ENCODE data around the gene ST3GAL5. TPM values are rescaled to one million over a fixed set of nuclear protein-coding genes. Genes with fewer than 3 reads are reported as not detected.
"Not testable (repeated sequence)": the region's sequence is repeated elsewhere in the genome, so short reads cannot be mapped to it uniquely, and the experiment has no call there.

Gene ST3GAL5
- total RNA-seq, 2 experiments from 2014 or later = 43.4 to 46.7 TPM

DNA sequence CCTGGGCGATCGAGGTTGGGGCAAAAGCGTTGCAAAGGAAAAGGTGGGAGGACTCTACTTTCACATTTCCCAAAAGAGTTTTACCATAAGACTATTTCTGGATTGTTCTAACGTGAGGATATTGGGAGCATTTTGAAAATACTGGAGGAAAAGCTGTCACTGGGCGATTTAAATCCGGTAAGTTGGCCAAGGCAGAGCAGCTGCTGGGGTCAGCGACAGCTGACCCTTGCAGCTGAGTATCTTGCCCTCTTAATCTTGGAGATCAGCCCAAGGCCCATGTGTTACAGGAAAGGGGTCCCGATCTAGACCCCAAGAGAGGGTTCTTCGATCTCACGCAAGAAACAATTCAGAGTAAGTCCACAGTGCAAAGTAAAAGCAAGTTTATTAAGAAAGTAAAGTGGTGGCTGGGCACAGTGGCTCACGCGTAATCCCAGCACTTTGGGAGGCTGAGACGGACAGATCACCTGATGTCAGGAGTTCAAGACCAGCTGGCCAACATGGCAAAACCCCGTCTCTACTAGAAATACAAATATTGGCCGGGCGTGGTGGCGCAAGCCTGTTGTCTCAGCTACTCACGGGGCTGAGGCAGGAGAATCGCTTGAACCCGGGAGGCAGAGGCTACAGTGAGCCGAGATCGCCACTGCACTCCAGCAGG, 964 bp upstream of the ST3GAL5 start:
- Mint-ChIP-seq H3K27me3 (ENCODE audit: low read depth) (no peaks in the 10 kb centered on the region), H3K4me3 (peak overlapping the region; percentile 94), H3K4me1 (ENCODE audit: low read depth) (peaks cover 71% of the 10 kb centered on the region), H3K9me3 (ENCODE audit: insufficient read depth) (peaks cover 4% of the 10 kb centered on the region), H3K27ac (peak overlapping the region; percentile 92), H3K36me3 (ENCODE audit: low read depth) (peaks cover 25% of the 10 kb centered on the region)
- ATAC-seq = no peak
- CTCF ChIA-PET = interaction anchor here (0.6 to 11.5 kb wide), 52 partner anchors 7 to 297 kb away, joined by 3 to 256 read pairs (median 4); partner anchors contain the start of genes POLR1A and PTCD3
- POLR2A ChIA-PET = interaction anchor here (1.0 to 6.7 kb wide), 5 partner anchors 35 to 146 kb away, joined by 4 to 33 read pairs (median 5); no protein-coding TSS in a partner anchor
- no peak for DNase-seq

- peak overlapping the region; percentile 86 for H3K27ac Mint-ChIP-seq
- peaks cover 30% of the 10 kb centered on the region for H3K36me3 Mint-ChIP-seq (ENCODE audit: low read depth)
- H3K27me3 Mint-ChIP-seq (ENCODE audit: low read depth) = no peaks in the 10 kb centered on the region
- ChIA-PET POLR2A (interaction anchor here (1.0 to 6.7 kb wide), 10 partner anchors 9 to 192 kb away, joined by 3 to 33 read pairs (median 4); no protein-coding TSS in a partner anchor), CTCF (interaction anchor here (0.6 to 11.5 kb wide), 31 partner anchors 9 to 251 kb away, joined by 3 to 256 read pairs (median 4); partner anchors contain the start of genes POLR1A and PTCD3)
- peak overlapping the region; percentile 91 for H3K4me3 Mint-ChIP-seq
- peak; percentile 57 for DNase-seq
- ATAC-seq = peak; percentile 15
- H3K4me1 Mint-ChIP-seq (ENCODE audit: low read depth) = peaks cover 60% of the 10 kb centered on the region
- no peaks in the 10 kb centered on the region for H3K9me3 Mint-ChIP-seq (ENCODE audit: insufficient read depth)
These were observed 638 bp downstream of the ST3GAL5 start for GRCh38 chr2:85888020-85888683.

GRCh38 chr2:85887566-85888019, 1.2 kb downstream of the ST3GAL5 start:
- Mint-ChIP-seq H3K4me3 (peak overlapping the region; percentile 91), H3K36me3 (ENCODE audit: low read depth) (peaks cover 33% of the 10 kb centered on the region), H3K27me3 (ENCODE audit: low read depth) (no peaks in the 10 kb centered on the region), H3K27ac (peak overlapping the region; percentile 86), H3K4me1 (ENCODE audit: low read depth) (peaks cover 54% of the 10 kb centered on the region), H3K9me3 (ENCODE audit: insufficient read depth) (no peaks in the 10 kb centered on the region)
- POLR2A ChIA-PET = interaction anchor here (1.0 to 6.7 kb wide), 7 partner anchors 34 to 192 kb away, joined by 3 to 33 read pairs (median 4); no protein-coding TSS in a partner anchor
- ATAC-seq (peak; percentile 28), DNase-seq (peak; percentile 74)
- CTCF ChIA-PET = interaction anchor here (0.6 to 11.5 kb wide), 27 partner anchors 9 to 553 kb away, joined by 3 to 256 read pairs (median 4); no protein-coding TSS in a partner anchor

DNA sequence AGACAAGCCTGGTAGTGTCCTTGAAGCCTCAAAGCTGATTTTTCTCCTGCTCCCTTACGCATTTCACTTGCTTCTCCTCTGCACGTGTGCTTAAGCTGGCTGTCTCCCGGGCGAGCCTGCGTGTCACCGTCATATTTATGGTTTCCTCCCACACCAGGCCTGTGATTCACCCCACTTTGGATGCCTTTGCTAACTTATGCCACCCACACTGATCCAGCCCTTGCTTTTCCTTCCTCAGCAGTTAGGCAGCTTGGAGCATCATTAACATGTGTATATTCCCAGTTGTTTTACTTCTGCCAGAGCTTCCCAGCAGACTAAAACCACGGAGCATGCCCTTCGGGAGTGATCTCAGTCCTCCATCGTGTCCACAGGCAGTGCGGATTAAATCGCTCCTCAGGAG, 2.2 kb downstream of the ST3GAL5 start:
- Mint-ChIP-seq H3K27ac (peak overlapping the region; percentile 86), H3K27me3 (ENCODE audit: low read depth) (no peaks in the 10 kb centered on the region), H3K9me3 (ENCODE audit: insufficient read depth) (peaks cover 6% of the 10 kb centered on the region), H3K36me3 (ENCODE audit: low read depth) (peaks cover 41% of the 10 kb centered on the region), H3K4me3 (peak overlapping the region; percentile 91), H3K4me1 (ENCODE audit: low read depth) (peaks cover 49% of the 10 kb centered on the region)
- CTCF ChIA-PET = interaction anchor here (1.0 to 11.5 kb wide), 10 partner anchors 8 to 554 kb away, joined by 3 to 256 read pairs (median 23); no protein-coding TSS in a partner anchor
- POLR2A ChIA-PET = interaction anchor here (1.0 to 6.7 kb wide), 5 partner anchors 33 to 193 kb away, joined by 3 to 33 read pairs (median 6); no protein-coding TSS in a partner anchor
- peak; percentile 48 for DNase-seq
- no peak for ATAC-seq

DNA sequence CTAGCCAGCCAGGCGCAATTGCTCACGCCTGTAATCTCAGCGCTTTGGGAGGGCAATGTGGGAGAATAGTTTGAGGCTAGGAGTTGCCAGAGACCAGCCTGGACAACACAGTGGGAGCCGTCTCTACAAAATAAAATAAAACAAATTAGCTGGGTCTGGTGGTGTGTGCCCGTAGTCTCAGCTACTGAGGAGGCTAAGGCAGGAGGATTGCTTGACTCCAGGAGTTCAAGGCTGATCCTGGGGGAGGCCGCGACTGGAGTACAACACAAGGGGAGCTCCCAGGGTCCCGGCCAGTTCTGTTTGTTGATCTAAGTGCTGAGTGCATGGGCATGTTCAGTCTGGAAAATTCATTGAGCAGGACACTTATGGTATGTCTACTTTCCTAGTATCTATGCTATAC, 2.6 kb downstream of the ST3GAL5 start:
- POLR2A ChIA-PET = interaction anchor here (1.0 to 6.7 kb wide), 3 partner anchors 33 to 150 kb away, joined by 3 to 33 read pairs (median 4); no protein-coding TSS in a partner anchor
- Mint-ChIP-seq H3K27ac (peak overlapping the region; percentile 60), H3K27me3 (ENCODE audit: low read depth) (no peaks in the 10 kb centered on the region), H3K4me3 (peak overlapping the region; percentile 91), H3K9me3 (ENCODE audit: insufficient read depth) (peaks cover 10% of the 10 kb centered on the region), H3K4me1 (ENCODE audit: low read depth) (peaks cover 53% of the 10 kb centered on the region), H3K36me3 (ENCODE audit: low read depth) (peaks cover 45% of the 10 kb centered on the region)
- CTCF ChIA-PET = interaction anchor here (1.2 to 11.5 kb wide), 7 partner anchors 7 to 555 kb away, joined by 3 to 256 read pairs (median 57); no protein-coding TSS in a partner anchor
- DNase-seq (no peak), ATAC-seq (no peak)

DNA sequence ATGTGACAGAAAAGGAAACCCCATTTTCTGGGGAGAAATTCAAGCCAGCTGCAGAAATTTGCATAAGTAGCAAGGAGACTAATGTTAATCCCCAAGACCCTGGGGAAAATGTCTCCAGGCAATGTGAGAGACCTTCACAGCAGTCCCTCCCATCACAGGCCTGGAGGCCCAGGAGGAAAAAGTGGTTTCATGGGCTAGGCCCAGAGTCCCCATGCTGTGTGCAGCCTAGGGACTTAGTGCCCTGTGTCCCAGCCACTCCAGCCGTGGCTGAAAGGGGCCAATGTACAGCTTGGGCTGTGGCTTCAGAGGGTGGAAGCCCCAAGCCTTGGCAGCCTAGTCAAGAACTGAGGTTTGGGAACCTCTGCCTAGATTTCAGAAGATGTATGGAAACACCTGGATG, 7.0 kb downstream of the ST3GAL5 start:
- POLR2A ChIA-PET; H3K27me3 Mint-ChIP-seq (ENCODE audit: low read depth); H3K27ac Mint-ChIP-seq; DNase-seq; H3K4me3 Mint-ChIP-seq; ATAC-seq: not testable (repeated sequence)
- H3K9me3 Mint-ChIP-seq (ENCODE audit: insufficient read depth) = peaks cover 15% of the 10 kb centered on the region
- peaks cover 64% of the 10 kb centered on the region for H3K4me1 Mint-ChIP-seq (ENCODE audit: low read depth)
- CTCF ChIA-PET = interaction anchor here (1.5 to 11.5 kb wide), 3 partner anchors 37 to 155 kb away, joined by 3 to 256 read pairs (median 4); no protein-coding TSS in a partner anchor
- peaks cover 54% of the 10 kb centered on the region for H3K36me3 Mint-ChIP-seq (ENCODE audit: low read depth)

DNA sequence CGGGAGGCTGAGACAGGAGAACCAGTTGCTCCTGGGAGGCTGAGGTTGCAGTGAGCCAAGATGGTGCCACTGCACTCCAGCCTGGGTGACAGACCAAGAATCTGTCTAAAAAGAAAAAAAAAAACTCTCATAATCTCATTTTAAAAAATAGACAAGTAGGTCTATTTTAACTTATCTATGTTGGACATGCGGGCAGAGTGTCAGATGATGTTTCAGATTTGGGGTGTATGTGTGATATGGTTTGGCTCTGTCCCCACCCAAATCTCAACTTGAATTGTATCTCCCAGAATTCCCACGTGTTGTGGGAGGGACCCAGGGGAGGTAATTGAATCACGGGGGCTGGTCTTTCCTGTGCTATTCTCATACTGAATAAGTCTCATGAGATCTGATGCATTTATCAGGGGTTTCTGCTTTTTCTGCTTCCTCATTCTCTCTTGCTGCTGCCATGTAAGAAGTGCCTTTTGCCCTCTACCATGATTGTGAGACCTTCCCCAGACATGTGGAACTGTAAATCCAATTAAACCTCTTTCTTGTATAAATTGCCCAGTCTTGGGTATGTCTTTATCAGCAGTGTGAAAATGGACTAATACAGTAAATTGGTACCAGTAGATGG, 8.0 kb downstream of the ST3GAL5 start:
- H3K4me1 Mint-ChIP-seq (ENCODE audit: low read depth) = peaks cover 58% of the 10 kb centered on the region
- POLR2A ChIA-PET; H3K27me3 Mint-ChIP-seq (ENCODE audit: low read depth); H3K4me3 Mint-ChIP-seq; ATAC-seq; H3K27ac Mint-ChIP-seq; DNase-seq: not testable (repeated sequence)
- CTCF ChIA-PET = interaction anchor here (1.6 to 3.7 kb wide), 3 partner anchors 8 to 156 kb away, joined by 4 to 30 read pairs (median 13); partner anchors contain the start of gene ST3GAL5
- peaks cover 15% of the 10 kb centered on the region for H3K9me3 Mint-ChIP-seq (ENCODE audit: insufficient read depth)
- H3K36me3 Mint-ChIP-seq (ENCODE audit: low read depth) = peaks cover 46% of the 10 kb centered on the region

DNA sequence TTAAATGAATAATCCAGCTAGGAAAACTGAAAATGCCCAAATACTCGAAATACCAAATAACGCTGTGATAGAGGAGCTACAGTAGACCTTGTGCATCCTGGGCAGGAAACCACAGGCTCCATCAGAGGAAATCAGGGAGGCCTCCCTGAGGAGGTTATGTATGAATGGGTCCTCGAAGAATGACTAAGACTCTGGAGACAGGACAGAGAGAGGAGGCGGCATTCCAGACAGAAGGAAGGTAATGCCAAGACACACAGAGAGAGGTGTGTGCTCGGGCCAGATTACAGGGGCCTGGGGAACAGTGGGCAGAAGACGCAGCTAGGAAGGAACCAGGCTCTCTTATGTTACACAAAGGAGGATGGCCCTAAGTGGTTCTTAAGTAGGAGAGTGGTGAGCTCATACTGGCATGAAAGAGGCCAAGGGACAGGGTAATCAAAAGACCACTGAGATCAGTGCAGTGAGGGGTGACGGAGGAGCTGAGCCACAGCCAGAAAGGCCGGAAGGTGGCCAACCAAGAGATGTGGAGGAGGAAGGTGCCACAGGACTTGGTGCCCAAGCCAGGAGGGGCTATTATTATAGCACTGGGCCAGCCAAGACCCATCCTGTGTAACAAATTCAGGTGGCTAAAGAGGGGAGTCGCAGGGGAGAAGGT, 9.9 kb downstream of the ST3GAL5 start:
- Mint-ChIP-seq H3K27ac (peak overlapping the region; percentile 22), H3K4me3 (no peak overlapping the region), H3K36me3 (ENCODE audit: low read depth) (peaks cover 44% of the 10 kb centered on the region), H3K27me3 (ENCODE audit: low read depth) (no peaks in the 10 kb centered on the region), H3K4me1 (ENCODE audit: low read depth) (peaks cover 62% of the 10 kb centered on the region), H3K9me3 (ENCODE audit: insufficient read depth) (peaks cover 15% of the 10 kb centered on the region)
- DNase-seq (no peak), ATAC-seq (peak; percentile 52)
- ChIA-PET POLR2A (interaction anchor here (0.5 to 1.1 kb wide), 2 partner anchors 10 to 671 kb away, joined by 3 read pairs; partner anchors contain the start of gene ST3GAL5), CTCF (interaction anchor here (0.7 to 3.7 kb wide), 7 partner anchors 10 to 221 kb away, joined by 3 to 30 read pairs (median 6); partner anchors contain the start of gene ST3GAL5)

DNA sequence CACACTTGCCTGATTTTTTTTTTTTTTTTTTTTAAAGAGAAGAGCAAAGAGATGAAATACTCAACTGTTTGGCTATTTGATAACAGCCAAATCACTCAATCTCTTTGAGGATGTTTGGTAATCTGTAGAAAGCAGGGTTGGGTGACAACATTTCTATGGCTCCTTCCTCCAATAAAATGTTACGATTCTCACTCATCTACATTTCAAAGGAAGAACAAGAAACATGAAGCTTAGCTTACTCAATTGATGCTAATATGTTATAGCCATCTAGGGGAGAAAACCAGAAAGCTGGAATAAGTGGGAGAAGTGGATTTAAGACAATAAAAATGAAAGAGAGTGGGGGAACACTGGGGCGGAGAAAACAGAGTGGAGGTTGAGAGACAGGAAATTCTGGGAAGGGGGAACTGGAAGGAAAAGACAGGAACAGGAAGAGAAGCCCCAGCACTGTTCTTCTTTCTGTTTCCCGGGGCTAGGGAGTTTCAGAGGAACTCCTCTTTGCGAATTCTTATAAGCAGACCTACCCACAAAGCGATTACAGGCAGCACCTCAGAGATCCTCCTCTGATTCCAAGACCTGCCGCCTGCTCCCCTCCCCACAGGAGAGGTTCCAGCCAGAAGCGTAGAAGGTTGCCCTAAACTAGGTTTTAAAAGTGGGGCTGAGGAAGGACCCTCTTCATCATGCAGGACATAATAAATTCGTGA, 13.3 kb downstream of the ST3GAL5 start:
- H3K9me3 Mint-ChIP-seq (ENCODE audit: insufficient read depth) = no peaks in the 10 kb centered on the region
- CTCF ChIA-PET = interaction anchor here (0.9 to 1.9 kb wide), 2 partner anchors 14 to 148 kb away, joined by 4 to 7 read pairs; no protein-coding TSS in a partner anchor
- POLR2A ChIA-PET = interaction anchor here (0.9 kb wide), 1 partner anchor 23 kb away, joined by 3 read pairs; no protein-coding TSS in a partner anchor
- peaks cover 58% of the 10 kb centered on the region for H3K4me1 Mint-ChIP-seq (ENCODE audit: low read depth)
- no peak for ATAC-seq
- DNase-seq = no peak
- no peaks in the 10 kb centered on the region for H3K27me3 Mint-ChIP-seq (ENCODE audit: low read depth)
- H3K36me3 Mint-ChIP-seq (ENCODE audit: low read depth) = peaks cover 19% of the 10 kb centered on the region
- no peak overlapping the region for H3K4me3 Mint-ChIP-seq
- no peak overlapping the region for H3K27ac Mint-ChIP-seq

GRCh38 chr2:85873679-85874078, 15.1 kb downstream of the ST3GAL5 start:
- DNase-seq (no peak), ATAC-seq (no peak)
- ChIA-PET POLR2A (no interaction called here), CTCF (interaction anchor here (0.7 to 1.6 kb wide), 4 partner anchors 9 to 46 kb away, joined by 3 to 5 read pairs (median 4); no protein-coding TSS in a partner anchor)
- Mint-ChIP-seq H3K36me3 (ENCODE audit: low read depth) (peaks cover 25% of the 10 kb centered on the region), H3K4me1 (ENCODE audit: low read depth) (peaks cover 42% of the 10 kb centered on the region), H3K4me3 (no peak overlapping the region), H3K27ac (no peak overlapping the region), H3K27me3 (ENCODE audit: low read depth) (no peaks in the 10 kb centered on the region), H3K9me3 (ENCODE audit: insufficient read depth) (no peaks in the 10 kb centered on the region)

Measured in activated CD8-positive, alpha-beta T cell treated with anti-CD3 and anti-CD28 coated beads, Interleukin-2, amount 10 ng/mL, durations not matched to agents 7 days and 5 days (primary cell).